GM18861 (cell line): ENCODE measurements around the gene OLAH.

Experiments
- ATAC-seq: cut with Tn5 transposase; IDR thresholded peaks from one replicate; pipeline ENCODE4 v1.9.1; 2021; ENCODE audit not compliant: unreplicated experiment

OLAH gene

DNA sequence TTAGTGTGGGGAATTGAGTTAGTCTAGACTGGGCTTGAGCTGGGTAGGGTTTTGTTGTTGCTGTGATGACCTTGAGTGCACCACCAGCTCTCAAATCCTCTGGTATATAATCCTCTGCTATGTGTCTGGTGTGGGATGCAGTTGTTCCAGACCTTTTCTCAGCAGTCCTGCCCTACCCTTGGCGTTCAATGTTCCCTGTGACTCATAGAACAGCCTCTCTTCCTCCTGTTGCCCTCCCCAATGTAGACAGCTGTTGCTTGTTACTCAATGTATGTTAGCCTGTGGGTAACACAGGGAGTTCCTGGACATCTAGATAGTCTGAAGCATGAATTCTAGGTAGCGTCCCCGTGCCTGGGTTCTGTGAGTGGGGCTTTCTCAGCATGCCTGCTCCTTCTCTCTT, 25.1 kb downstream of the OLAH start:
- ATAC-seq, result no peak

DNA sequence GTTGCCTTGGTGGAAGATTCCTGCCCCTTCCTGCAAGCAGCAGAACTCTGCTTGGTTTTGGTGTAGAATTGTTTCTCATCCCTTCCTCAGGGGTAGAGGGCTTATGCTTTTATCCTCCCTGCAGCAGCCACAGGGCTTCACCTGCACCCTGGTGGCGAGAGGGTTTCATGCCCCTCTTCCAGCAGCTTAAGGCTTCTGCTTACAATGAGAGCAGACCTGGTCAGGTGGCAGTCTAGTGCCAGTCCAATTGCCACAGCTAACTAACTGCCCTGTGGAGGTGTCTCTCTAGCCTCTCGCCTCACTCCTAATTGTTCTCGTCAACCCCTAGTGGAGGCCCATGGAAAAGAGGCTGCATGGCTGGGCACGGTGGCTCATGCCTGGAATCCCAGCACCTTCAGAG, 25.5 kb downstream of the OLAH start:
- no peak for ATAC-seq

- ATAC-seq, result no peak
Observed at GRCh38 chr10:15072358-15072757, 28.6 kb downstream of the OLAH start.

DNA sequence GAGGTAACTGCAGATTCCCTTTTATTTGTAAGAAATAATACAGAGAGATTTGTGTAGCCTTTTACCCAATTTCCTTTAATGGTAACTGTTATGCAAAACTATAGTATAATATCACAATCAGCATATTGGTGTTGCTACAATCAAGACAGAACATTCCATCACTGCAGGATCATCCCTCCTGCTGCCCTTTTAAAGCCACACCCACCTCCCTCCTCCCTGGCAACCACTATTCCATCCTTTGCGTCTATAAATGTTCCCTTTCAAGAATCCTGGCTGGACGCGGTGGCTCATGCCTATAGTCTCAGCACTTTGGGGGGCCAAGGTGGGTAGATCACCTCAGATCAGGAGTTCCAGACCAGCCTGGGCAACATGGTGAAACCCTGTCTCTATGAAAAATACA, 31.7 kb downstream of the OLAH start:
- no peak for ATAC-seq

GRCh38 chr10:15083674-15084501, 40.1 kb downstream of the OLAH start:
- ATAC-seq, result no peak

DNA sequence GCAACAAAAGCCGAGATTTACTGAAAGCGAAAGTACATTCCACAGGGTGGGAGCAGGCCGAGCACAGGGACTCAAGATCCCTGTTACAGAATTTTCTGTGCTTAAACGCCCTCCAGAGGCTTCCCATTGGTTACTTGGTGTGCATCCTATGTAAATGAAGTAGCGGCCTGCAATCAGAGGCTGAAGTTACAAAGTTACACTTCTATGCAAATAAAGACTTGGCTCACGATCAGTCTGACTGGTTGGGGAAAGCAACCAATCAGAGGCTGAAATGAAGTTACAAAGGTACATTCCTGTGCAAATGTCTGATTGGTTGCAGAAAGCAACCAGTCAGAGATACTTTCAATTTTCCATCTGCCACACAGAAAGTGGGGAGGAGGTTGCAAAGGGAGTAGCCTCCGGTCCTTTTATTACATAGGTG, 40.8 kb downstream of the OLAH start:
- no peak for ATAC-seq

DNA sequence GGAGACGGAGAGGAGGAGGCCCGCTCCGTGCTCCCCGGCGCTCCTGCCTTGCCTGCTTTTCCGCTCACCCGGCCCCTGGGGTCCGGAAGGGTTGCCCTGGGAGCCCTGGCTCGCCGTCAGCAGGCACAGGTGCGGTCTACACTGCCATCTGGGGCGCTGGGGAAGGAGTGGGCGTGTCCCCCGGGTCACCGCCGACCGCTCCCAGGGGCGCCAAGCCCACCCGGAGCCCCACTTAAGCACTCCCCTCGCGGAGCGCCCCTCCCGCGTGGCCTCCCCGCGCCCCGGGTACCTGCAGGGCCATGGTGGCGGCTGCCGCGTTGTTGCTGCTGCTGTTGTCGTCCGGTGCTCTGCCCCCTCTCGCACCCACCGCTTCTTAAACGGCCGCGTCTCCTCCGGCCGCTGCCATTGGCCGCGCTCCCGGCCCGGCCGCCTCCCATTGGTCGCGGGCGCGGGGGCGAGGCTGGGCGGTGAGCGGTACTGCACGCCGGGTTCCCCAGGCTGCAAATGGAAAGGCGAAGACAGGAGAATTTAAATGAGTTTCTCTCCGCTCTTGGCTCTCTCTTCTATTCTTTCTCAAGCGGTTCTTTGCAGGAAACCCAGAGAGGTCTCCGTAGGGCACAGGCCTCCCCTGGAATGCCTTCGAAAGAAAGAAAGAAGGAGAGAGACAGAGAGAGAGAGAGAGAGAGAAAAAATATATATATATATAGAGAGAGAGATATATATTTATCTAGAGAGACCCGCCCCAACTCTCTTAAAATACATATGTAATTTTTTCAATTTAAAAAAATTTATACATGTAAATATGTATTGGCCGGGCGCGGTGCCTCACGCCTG, 44.9 kb downstream of the OLAH start, which contains the start of gene ACBD7:
TSS of gene ACBD7 (minus strand) at position 349 of the 834 bp plus-strand sequence. CDS start at position 301, 48 bp downstream.
- ATAC-seq, result peak; percentile 94

DNA sequence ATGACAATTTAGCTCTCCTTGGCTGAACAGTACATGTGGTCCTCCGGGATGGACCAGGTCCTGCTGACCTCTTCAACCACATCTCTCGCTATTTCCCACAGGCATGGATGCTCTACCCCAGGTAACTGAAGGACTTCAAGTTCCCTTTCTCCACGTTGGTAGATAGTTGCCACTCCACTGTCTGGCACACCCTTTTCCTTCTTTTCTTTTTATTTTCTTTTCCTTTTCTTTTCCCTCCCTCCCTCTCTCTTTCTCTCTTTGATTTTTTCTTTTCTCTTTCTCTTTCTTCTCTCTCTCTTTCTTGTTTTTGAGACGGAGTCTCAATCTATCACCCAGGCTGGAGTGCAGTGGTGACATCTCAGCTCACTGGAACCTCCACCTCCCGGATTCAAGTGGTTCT, 47.7 kb downstream of the OLAH start:
- no peak for ATAC-seq

DNA sequence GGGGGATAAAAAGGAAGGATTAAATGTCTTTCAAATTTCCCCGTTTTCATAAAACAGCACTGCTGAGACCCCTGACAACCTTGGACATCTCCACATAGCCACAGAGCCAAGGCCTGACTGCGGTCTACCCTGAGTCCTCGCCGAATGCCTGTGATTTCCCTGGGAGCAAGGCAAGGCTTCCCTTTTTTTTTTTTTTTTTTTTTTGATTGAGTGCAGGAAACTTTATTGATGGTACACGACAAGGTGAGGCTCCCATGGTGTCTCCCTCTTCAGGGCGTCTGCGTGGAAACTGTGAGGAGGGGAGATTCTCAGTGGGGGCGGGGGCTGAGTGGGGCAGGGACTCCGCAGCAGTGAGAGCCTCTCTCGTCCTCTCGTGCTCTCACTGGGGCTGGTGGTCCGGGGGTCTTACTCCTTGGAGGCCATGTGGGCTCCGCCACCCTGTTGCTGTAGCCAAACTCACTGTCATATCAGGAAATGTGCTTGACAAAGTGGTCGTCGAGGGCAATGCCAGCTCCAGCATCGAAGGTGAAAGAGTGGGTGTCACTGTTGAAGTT, 49.2 kb downstream of the OLAH start:
- ATAC-seq, result no peak

- ATAC-seq, result peak; percentile 8
Observed at GRCh38 chr10:15096661-15097010, 52.9 kb downstream of the OLAH start.

GRCh38 chr10:15097011-15097812, 53.5 kb downstream of the OLAH start, which contains the start of gene RPP38:
Gene RPP38, plus strand, starts transcription at chr10:15097355. Its CDS starts 5,960 bp downstream, at chr10:15103315.
- peak; percentile 81 for ATAC-seq

DNA sequence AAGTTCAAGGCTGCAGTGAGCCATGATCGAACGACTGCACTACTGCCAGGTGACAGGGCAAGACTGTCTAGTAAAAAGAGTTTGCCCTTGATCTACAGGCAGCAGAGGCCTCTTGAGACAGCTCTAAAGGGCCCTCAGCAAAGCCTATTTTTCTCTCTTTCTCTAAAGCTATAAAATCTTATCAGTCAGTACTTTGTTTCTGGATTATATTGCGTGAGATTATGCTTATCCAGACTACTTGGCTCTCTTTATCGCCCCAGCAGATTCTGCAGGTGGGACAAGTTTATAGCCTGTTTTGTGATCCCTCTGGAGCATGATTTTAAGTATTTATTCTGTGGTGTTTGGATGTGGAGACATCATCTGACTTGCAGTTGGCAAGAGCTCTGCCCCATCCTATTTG, 56.1 kb downstream of the OLAH start:
- ATAC-seq, result no peak

DNA sequence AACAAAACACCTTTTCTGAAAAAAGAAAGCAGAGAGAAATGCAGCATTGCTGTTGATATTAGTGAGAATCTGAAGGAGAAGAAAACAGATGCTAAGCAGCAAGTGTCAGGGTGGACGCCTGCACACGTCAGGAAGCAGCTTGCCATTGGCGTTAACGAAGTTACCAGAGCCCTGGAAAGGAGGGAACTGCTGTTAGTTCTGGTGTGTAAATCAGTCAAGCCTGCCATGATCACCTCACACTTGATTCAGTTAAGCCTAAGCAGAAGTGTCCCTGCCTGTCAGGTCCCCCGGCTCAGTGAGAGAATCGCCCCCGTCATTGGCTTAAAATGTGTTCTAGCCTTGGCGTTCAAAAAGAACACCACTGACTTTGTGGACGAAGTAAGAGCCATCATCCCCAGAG, 59.8 kb downstream of the OLAH start:
- no peak for ATAC-seq

DNA sequence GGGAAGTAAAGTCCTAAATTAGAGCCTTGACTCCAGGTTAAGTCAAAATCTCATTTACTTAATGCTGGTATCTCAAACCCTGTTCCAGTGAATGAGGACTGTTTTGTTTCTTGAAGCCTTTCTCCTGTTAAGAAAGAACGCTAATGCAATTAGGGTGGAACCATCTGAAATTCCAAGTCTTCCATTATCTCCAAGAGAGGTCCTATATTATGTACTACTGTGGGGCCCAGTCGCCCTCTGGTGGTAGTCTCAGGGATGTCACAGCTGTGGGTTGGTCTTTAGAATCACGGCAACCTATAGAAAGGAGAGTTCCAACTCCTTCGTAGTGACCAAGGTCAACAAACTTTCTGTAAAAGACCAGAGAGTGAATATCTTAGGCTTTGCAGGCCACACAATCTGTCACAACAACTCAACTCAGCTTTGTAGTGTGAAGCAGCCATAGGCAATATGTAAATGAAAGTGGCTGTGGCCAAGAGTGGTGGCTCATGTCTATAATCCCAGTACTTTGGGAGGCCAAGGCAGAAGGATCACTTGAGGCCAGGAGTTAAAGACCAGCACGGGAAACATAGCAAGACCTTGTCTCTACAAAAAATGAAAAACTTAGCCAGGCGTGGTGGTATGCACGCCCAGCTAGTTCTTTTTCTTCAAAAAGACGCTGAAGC, 62.7 kb downstream of the OLAH start:
- peak; percentile 69 for ATAC-seq

DNA sequence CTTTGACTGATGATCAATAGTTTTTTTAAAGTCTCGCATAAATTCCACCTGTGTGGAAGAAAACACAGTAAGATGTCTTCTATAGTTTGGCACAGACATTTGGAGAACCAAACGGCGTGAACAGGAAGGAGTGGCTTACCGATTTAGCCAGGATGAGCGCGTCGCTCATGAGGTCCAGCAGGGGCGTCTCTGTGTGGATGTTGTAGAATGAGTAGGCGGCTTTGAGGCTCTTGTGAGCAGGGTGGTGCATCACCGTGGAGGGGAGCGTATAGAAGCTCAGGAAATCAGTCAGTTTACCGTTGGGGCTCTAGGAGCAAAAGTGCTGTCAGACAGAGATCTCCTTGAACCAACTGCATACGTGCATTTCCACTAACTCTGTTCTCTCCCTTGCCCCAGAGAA, 68.9 kb downstream of the OLAH start:
- no peak for ATAC-seq

GRCh38 chr10:15113766-15114165, 70.0 kb downstream of the OLAH start:
- no peak for ATAC-seq

GRCh38 chr10:15116225-15116624, 72.5 kb downstream of the OLAH start:
- no peak for ATAC-seq

DNA sequence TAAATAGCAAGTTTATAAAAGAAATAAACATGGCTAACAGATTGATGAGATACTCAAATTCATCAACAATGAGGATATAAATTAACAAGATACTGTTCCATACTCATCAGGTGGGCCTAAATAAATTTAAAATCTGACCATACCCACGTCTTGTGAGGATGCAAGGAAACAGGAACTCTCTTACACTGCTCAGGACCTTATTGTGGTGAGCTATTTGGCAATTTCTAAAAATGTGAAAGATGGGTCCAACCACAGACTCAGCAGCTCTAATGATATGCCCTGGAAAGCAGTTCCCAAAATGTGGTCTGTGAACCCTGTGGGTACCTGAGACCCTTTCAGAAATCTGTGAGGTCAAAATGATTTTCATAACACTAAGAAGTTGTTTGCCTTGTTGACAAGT, 74.9 kb downstream of the OLAH start:
- ATAC-seq, result no peak

- no peak for ATAC-seq
Observed at GRCh38 chr10:15120523-15120922, 76.8 kb downstream of the OLAH start.

DNA sequence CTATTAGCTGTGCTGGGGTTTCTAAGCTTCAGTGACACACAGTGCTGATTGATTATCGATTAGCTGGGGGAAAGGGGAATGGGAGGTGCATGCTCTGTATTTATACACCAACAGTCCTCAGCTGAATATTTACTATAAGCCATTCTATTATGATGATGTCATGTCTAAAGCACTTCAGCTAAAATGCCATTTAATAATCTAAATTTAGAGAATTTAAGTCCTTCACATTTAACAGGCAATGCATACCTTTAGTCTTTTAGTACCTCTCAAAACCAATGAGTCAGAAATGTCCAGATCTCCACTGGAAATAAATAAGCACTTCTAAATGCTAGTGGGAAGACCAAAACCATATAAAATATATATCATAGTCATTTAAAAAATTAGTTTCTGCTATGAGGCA, 78.0 kb downstream of the OLAH start:
- ATAC-seq, result no peak
